ENCODE results near the gene DNAH1.

DNA sequence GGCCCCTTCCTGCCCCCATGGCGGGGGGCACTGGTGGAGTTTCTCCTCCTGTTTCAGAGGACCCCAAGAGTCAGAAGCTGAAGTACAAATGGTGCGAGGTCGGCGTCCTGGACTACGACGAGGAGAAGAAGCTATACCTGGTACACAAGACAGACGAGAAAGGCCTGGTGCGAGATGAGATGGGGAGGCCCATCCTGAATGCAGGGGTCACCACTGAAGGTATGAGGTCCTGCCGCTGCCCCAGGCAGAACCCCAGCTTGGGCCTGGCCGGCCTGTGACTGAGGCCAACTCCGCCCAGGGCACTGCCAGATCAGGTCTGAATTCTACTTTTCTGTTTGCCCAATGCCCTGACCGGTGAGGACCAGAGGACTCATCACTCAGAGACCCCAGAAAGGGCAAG lies 15.0 kb downstream of the DNAH1 start:
- no peak for TF ChIP-seq EZH2 (optimal IDR thresholded peaks at IDR 0.05; ENCODE audit: low read depth, low read length)
- TF ChIP-seq, protein P1, sequence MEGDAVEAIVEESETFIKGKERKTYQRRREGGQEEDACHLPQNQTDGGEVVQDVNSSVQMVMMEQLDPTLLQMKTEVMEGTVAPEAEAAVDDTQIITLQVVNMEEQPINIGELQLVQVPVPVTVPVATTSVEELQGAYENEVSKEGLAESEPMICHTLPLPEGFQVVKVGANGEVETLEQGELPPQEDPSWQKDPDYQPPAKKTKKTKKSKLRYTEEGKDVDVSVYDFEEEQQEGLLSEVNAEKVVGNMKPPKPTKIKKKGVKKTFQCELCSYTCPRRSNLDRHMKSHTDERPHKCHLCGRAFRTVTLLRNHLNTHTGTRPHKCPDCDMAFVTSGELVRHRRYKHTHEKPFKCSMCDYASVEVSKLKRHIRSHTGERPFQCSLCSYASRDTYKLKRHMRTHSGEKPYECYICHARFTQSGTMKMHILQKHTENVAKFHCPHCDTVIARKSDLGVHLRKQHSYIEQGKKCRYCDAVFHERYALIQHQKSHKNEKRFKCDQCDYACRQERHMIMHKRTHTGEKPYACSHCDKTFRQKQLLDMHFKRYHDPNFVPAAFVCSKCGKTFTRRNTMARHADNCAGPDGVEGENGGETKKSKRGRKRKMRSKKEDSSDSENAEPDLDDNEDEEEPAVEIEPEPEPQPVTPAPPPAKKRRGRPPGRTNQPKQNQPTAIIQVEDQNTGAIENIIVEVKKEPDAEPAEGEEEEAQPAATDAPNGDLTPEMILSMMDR (IDR thresholded peaks at IDR 0.05; ENCODE audit: low read length): no peak
- no peak for TF ChIP-seq EZH2phosphoT487 (IDR thresholded peaks at IDR 0.05; ENCODE audit: low read length)
